Fibroblast of gingiva (primary cell): ENCODE data around the gene PLCD3.

Experiments used
- DNase-seq: peaks from one replicate; pipeline ENCODE4 v3.0.0-alpha.2; 2011; ENCODE audit warnings: low read depth

PLCD3 gene

DNA sequence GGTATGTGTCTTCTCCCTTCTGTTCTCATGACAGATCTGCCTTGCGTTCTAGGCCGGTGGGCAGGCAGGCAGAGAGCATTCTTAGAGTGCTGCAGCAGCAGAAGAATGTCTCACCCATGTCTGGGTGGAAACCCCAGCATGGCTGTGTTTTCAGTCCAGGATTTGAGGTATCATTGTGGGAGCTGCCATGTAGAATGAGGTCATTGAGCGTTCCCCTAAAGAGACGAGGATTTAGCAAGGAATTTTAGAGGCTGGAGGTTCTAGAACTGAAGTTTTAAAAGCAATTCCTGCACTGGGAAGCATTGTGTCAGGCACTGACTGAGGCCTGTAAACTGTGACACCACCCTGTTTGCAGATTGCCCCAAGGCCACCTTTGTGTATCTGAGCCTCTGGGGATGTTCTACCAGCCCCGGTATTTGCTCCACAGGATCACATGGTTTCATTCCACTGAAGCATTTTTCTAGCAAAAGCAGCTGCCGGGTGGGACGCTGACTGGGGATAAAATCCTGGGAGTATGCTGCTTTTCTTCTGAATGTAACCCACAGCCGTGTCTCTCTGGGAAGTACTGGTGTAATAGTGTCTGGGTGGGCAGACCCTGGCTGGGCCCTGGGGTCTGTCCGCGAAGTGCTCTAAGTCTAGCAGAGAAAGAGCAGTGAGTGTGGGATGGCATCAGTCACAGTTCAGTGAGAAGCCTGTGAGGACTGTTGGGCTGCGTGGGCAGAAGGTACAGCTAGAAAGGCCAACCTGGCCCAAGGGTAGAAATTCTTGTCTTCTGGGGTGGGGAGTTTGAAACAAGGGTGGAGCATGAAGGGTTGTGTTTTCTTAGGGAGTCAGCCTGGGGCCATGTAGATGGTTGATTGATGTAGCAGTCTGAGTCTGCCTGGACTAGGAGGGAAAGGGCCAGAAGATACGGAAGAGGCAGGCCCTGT, 30.2 kb downstream of the PLCD3 start:
- DNase-seq = peak; percentile 25

DNA sequence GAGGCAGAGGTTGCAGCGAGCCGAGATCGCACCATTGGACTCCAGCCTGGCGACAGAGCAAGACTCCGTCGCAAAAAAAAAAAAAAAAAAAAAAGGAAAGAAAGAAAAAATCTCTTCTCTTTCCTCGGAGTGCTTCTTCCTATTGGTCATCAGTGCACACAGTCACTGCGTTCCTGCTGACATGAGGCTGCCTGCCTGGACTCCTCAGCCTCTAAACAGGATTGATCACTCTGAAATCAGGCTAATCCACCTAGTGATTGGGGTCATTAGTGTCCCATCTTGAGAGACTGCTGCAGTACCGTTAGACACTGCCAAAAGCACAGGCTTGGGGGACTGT, 30.8 kb downstream of the PLCD3 start:
- no peak for DNase-seq

DNA sequence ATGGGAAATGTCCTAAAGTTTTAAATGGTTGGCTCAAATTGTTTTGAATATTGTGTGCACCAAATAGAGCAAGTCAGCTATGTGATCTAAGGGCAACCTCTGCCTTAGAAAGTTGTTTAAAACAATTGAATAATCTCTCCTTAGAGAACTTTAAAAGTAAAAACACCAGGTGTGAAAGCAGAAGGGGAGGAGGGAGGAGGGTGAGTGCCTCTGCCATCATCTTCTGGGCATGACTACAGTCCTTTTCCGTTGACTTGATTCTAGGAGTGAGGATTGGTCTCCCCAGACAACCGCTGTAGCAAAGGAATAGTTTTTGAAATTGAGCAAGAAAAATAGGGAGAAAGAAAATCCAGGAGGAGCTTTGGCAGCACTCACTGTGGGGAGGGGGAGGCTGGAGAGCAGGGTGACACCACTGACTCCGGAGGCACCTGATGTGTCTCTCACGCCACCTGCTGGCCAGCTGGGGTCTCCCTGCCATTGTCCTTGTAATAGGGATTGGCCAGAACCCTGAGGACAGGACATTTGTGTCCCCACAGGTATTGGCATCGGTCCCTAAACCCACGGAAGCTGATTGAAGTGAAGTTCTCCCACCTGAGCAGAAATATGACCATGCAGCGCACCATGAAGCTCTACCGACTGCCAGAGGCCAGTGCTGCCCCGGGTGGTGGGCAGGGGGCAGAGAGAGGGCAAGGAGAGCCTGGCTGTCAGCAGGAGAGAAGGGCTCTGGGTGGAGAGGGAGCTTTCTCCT, 33.3 kb downstream of the PLCD3 start:
- DNase-seq = peak; percentile 78

- DNase-seq = no peak
These were observed 34.0 kb downstream of the PLCD3 start for GRCh38 chr17:45098081-45098868.

DNA sequence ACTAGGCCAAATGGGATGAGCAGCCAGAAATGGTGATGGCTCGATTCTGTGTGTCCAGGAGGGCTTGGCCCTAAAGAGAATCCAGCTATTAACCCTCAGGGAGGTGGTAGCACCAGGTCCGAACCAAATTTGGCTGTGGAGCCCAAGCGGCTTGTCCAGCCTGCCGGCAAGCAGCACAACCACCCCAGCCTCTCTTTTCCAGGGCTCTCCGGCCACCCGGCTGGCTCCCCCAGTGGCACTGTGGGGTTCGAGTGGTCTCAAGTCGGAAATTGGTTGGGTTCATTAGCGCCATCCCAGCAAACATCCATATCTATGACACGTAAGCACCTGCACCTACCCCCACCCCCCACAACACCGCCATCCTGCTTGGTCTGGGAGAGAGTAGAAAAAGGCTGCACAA, 35.4 kb downstream of the PLCD3 start:
- DNase-seq = no peak

GRCh38 chr17:45096141-45096540, 36.2 kb downstream of the PLCD3 start:
- peak; percentile 35 for DNase-seq

- no peak for DNase-seq
These were observed 38.7 kb downstream of the PLCD3 start for GRCh38 chr17:45093444-45094110.

- DNase-seq = peak; percentile 99
These were observed 39.3 kb downstream of the PLCD3 start for GRCh38 chr17:45092911-45093430.

- DNase-seq = peak; percentile 22
These were observed 40.4 kb downstream of the PLCD3 start for GRCh38 chr17:45091778-45092425.

- DNase-seq = peak; percentile 38
These were observed 41.6 kb downstream of the PLCD3 start for GRCh38 chr17:45090711-45091110.

DNA sequence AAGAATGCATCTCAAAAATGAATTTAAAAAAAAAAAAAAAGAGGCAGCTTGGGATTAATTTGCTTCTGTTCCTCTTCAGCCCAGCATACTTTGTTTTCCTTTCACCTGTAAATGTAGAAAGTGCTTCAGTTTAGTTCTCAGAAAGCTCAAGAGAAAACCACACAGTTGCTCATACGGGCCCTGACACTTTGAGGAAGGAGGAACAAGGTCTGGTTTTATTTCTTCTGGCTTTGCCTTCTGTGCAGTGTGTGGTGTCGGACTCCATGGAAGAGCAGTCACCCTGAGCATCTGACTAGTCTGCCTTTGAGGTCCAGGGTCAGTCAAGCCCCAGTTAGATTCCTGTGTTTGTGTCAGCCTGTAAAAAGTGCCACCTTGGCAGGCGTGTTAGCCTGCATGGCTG, 43.6 kb downstream of the PLCD3 start:
- no peak for DNase-seq

- DNase-seq = no peak
These were observed 44.3 kb downstream of the PLCD3 start for GRCh38 chr17:45087978-45088377.

DNA sequence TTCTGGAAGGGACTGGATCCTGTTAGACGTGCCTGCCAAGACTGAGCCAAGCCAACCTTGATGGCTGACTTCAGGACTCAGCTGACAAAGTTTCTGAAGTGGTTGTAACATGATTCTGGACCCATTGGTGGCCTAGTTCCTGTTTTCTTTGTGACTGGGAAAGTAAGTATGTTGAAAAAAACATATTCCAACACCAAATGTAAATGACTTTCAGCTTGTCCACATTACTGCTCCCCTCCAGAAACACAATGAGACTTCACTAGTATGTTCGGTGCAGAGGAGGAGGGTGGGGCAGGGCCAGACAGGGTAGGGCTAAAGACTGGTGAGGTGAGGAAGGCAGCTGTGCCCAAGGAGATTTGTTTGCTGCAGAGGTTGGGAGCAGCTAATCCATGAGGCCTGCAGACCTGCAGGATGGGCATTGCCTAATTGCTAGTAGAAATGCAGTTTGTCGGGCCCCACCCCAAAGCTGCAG, 44.8 kb downstream of the PLCD3 start:
- peak; percentile 82 for DNase-seq

GRCh38 chr17:45086865-45087503, 45.3 kb downstream of the PLCD3 start:
- DNase-seq = no peak

DNA sequence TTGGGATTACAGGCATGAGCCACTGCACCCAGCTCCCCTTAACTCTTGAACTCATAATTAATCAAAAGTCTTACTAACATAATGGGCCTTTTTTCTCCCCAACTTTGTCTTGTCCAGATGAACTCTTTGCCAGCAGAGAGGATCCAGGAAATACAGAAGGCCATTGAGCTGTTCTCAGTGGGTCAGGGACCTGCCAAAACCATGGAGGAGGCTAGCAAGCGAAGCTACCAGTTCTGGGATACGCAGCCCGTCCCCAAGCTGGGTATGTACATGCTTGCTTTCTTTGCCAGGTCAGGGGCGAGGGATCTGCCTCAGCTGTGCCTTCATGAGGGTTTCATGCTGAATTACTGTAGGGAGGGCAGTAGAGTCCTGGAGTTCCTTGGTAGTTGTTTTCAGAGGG, 45.9 kb downstream of the PLCD3 start:
- DNase-seq = no peak

GRCh38 chr17:45081047-45081703, 51.1 kb downstream of the PLCD3 start:
- DNase-seq = peak; percentile 90

DNA sequence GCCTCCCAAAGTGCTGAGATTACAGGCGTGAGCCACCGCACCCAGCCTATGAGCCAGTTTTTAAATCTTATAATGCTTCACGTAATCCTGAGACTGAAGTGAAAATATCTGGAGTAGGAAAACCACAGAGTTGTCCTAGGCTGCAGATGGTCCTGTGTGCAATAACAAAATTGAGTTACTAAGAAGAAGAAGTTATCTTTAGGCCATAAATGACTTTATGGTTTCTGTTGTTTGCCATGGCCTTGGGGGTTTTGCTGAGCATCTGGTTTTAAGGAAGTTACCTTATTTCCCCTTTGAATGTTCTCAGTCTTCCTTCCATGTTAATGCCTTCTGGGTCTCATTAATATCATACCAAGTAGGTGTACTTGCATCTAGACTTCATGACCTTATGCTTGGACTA, 54.7 kb downstream of the PLCD3 start:
- DNase-seq = no peak

- DNase-seq = peak; percentile 97
These were observed 58.8 kb downstream of the PLCD3 start for GRCh38 chr17:45073414-45074070.

DNA sequence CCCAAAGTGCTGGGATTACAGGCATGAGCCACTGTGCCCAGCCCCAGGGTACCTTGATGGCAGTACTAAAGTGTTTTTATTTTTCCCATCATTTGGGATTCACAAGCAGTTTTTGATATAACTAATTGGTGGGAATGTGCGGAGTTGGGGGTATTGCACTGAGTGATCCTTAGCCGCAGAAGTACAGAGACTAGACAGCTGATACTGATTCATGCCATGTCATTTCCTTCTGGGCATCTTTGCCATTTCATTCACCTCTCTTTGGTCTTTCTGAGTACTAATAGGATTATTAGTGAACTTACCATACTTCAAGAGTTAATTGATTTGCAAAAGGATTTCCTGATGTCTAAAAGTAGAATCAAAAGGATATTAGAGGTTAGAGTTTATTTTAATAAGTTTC, 61.5 kb downstream of the PLCD3 start:
- no peak for DNase-seq
